Suprapubic skin (tissue), 4 donors: ENCODE measurements around the gene CNGB1.

Experiments used
- CTCF ChIP-seq, 2 donors: fragments of 200-600 bp in 1 of 2; fragments of 450-650 bp in 1 of 2; sonication (generic) in 1 of 2; IDR thresholded peaks; one replicate each; pipeline ENCODE4 v1.5.1; 2016 to 2019; ENCODE audit warnings: antibody characterized with exemption in 2 of 2, mild to moderate bottlenecking in 1 of 2, moderate library complexity in 1 of 2
- EP300 ChIP-seq: sonication (generic); formaldehyde crosslinking; IDR thresholded peaks from one replicate; pipeline ENCODE4 v1.6.1; 2017; ENCODE audit warnings: antibody characterized with exemption
- POLR2A ChIP-seq, 2 donors: fragments of 450-650 bp; IDR thresholded peaks; one replicate each; pipeline ENCODE4 v1.6.1; 2017; ENCODE audit warnings: antibody characterized with exemption in 2 of 2, mild to moderate bottlenecking in 2 of 2, moderate library complexity in 2 of 2
- POLR2AphosphoS5 ChIP-seq, 3 donors: sonication (generic); formaldehyde crosslinking; IDR thresholded peaks; one replicate each; pipeline ENCODE4 v1.6.1; 2017; ENCODE audit warnings: antibody characterized with exemption in 3 of 3

GRCh38 chr16:57871456-57871855, 99.5 kb downstream of the CNGB1 start:
- TF ChIP-seq CTCF (IDR thresholded peaks at IDR 0.05) (no peak), POLR2A (IDR thresholded peaks at IDR 0.05) (no peak), POLR2AphosphoS5 (IDR thresholded peaks at IDR 0.05) (no peak), EP300 (no peak)
